Hepatocyte (in vitro differentiated cells): ENCODE data around the gene RNF11. TPM values are rescaled to one million over a fixed set of nuclear protein-coding genes. Genes with fewer than 3 reads are reported as not detected.
A peak's percentile ranks its signal among the peaks of the same experiment; 100 is the strongest.

Experiments
- DNase-seq: peaks from one replicate; pipeline ENCODE4 v3.0.0-alpha.2; 2016; ENCODE audit warnings: low spot score
- H2AFZ ChIP-seq: fragments of 200-600 bp; sonication (generic); 2 replicates; pipeline ENCODE4 v1.6.0; 2016; ENCODE audit warnings: antibody characterized with exemption, mild to moderate bottlenecking
- H3K27ac ChIP-seq: fragments of 200-600 bp; sonication (generic); 2 replicates; pipeline ENCODE4 v1.5.1; 2016; ENCODE audit warnings: mild to moderate bottlenecking
- H3K27me3 ChIP-seq: fragments of 200-600 bp; sonication (generic); 2 replicates; pipeline ENCODE4 v1.6.1; 2016
- H3K36me3 ChIP-seq: fragments of 200-600 bp; sonication (generic); replicated peaks from 2 replicates; pipeline ENCODE4 v1.5.1; 2016; ENCODE audit warnings: low read depth; ENCODE audit not compliant: insufficient read depth
- H3K4me1 ChIP-seq: fragments of 200-600 bp; sonication (generic); 2 replicates; pipeline ENCODE4 v1.5.1; 2016; ENCODE audit warnings: mild to moderate bottlenecking, moderate library complexity; ENCODE audit not compliant: insufficient read depth
- H3K4me2 ChIP-seq: fragments of 200-600 bp; sonication (generic); 2 replicates; pipeline ENCODE4 v1.6.0; 2016
- H3K4me3 ChIP-seq: fragments of 200-600 bp; sonication (generic); 2 replicates; pipeline ENCODE4 v1.5.1; 2016; ENCODE audit warnings: mild to moderate bottlenecking
- H3K79me2 ChIP-seq: fragments of 200-600 bp; sonication (generic); 2 replicates; pipeline ENCODE4 v1.6.0; 2017; ENCODE audit warnings: mild to moderate bottlenecking
- H3K9me2 ChIP-seq: fragments of 200-600 bp; sonication (generic); replicated peaks from 2 replicates; pipeline ENCODE4 v1.6.0; 2017; ENCODE audit warnings: mild to moderate bottlenecking; ENCODE audit not compliant: insufficient read depth
- H3K9me3 ChIP-seq: fragments of 200-600 bp; sonication (generic); 2 replicates; pipeline ENCODE4 v1.5.1; 2016; ENCODE audit warnings: low read depth, mild to moderate bottlenecking
- H4K20me1 ChIP-seq: fragments of 200-600 bp; sonication (generic); 2 replicates; pipeline ENCODE4 v1.6.0; 2016; ENCODE audit warnings: mild to moderate bottlenecking; ENCODE audit not compliant: insufficient read depth, poor library complexity, severe bottlenecking
- CTCF ChIP-seq: fragments of 200-600 bp; sonication (generic); IDR thresholded peaks from 2 replicates; pipeline ENCODE4 v1.5.1; 2016; ENCODE audit warnings: antibody characterized with exemption, mild to moderate bottlenecking; ENCODE audit not compliant: poor library complexity
- EZH2 ChIP-seq: fragments of 200-600 bp; sonication (generic); IDR thresholded peaks from 2 replicates; pipeline ENCODE4 v1.6.1; 2016; ENCODE audit warnings: antibody characterized with exemption, mild to moderate bottlenecking, borderline replicate concordance
- EZH2phosphoT487 ChIP-seq: fragments of 200-600 bp; sonication (generic); IDR thresholded peaks from one replicate; pipeline ENCODE4 v1.6.1; 2018; ENCODE audit warnings: antibody characterized with exemption, mild to moderate bottlenecking, low read depth, moderate library complexity; ENCODE audit not compliant: unreplicated experiment, severe bottlenecking
- WGBS: methylation state at CpG from one replicate; pipeline ENCODE4 v1.1.6; 2016; ENCODE audit warnings: low lambda C conversion rate; ENCODE audit errors: missing lambda C conversion rate; 5-methylcytosine and 5-hydroxymethylcytosine counted together
- polyA plus RNA-seq: library from polyadenylated mRNA; unstranded; fragments of >200 nt; fragmentation: Nextera tagmentation; extraction: Ambion mirVana; gene quantifications from 2 replicates; pipeline ENCODE4 v1.2.1, GENCODE V29; 2016
- total RNA-seq: library from RNA; depleted of rRNA; stranded (reverse); fragments of >200 nt; gene quantifications from 2 replicates; pipeline ENCODE4 v1.2.3, GENCODE V29; 2014

Gene RNF11
- total and polyA plus RNA-seq, 2 experiments from 2014 or later: 55.9 to 99.8 TPM

GRCh38 chr1:51316113-51316845, 80.2 kb downstream of the RNF11 start:
- Histone ChIP-seq H2AFZ (no peak overlapping the region), H3K9me2 (no peaks in the 10 kb centered on the region), H3K4me2 (no peak overlapping the region), H3K4me1 (peaks cover 22% of the 10 kb centered on the region), H3K9me3 (no peaks in the 10 kb centered on the region), H3K27ac (no peak overlapping the region), H3K36me3 (no peaks in the 10 kb centered on the region), H3K79me2 (no peaks in the 10 kb centered on the region), H3K27me3 (no peaks in the 10 kb centered on the region), H4K20me1 (no peaks in the 10 kb centered on the region), H3K4me3 (no peak overlapping the region)
- no peak for DNase-seq
- TF ChIP-seq EZH2phosphoT487 (no peak), CTCF (no peak), EZH2 (no peak)
- WGBS: 91% methylated on average over 9 of the region's 9 CpGs

GRCh38 chr1:51316846-51317120, 80.7 kb downstream of the RNF11 start:
- Histone ChIP-seq H3K4me3 (no peak overlapping the region), H4K20me1 (no peaks in the 10 kb centered on the region), H3K4me2 (no peak overlapping the region), H3K27me3 (no peaks in the 10 kb centered on the region), H3K79me2 (no peaks in the 10 kb centered on the region), H3K27ac (no peak overlapping the region), H3K9me2 (no peaks in the 10 kb centered on the region), H3K4me1 (peaks cover 22% of the 10 kb centered on the region), H2AFZ (no peak overlapping the region), H3K9me3 (no peaks in the 10 kb centered on the region), H3K36me3 (no peaks in the 10 kb centered on the region)
- no peak for TF ChIP-seq EZH2phosphoT487
- WGBS: 72% methylated on average over 4 of the region's 4 CpGs
- no peak for DNase-seq

GRCh38 chr1:51317798-51318197, 81.7 kb downstream of the RNF11 start:
- Histone ChIP-seq H3K4me2 (no peak overlapping the region), H3K36me3 (no peaks in the 10 kb centered on the region), H3K27ac (no peak overlapping the region), H3K79me2 (no peaks in the 10 kb centered on the region), H3K4me1 (peaks cover 22% of the 10 kb centered on the region), H4K20me1 (no peaks in the 10 kb centered on the region), H3K4me3 (no peak overlapping the region), H3K9me3 (no peaks in the 10 kb centered on the region), H3K27me3 (no peaks in the 10 kb centered on the region), H2AFZ (no peak overlapping the region), H3K9me2 (no peaks in the 10 kb centered on the region)
- DNase-seq: no peak
- no peak for TF ChIP-seq CTCF
- TF ChIP-seq EZH2phosphoT487: no peak
- TF ChIP-seq EZH2: no peak
- WGBS: 91% methylated on average over 7 of the region's 7 CpGs

- Histone ChIP-seq H3K9me3 (no peaks in the 10 kb centered on the region), H3K27ac (peak overlapping the region; percentile 80), H4K20me1 (no peaks in the 10 kb centered on the region), H3K4me1 (no peaks in the 10 kb centered on the region), H3K36me3 (no peaks in the 10 kb centered on the region), H3K4me3 (no peak overlapping the region), H3K9me2 (no peaks in the 10 kb centered on the region), H3K27me3 (no peaks in the 10 kb centered on the region), H3K4me2 (no peak overlapping the region), H3K79me2 (no peaks in the 10 kb centered on the region), H2AFZ (no peak overlapping the region)
- DNase-seq: peak; percentile 40
- 80% methylated on average over 11 of the region's 11 CpGs for WGBS
- TF ChIP-seq EZH2phosphoT487 (no peak), CTCF (no peak), EZH2 (no peak)
Observed at GRCh38 chr1:51320967-51321923, 85.2 kb downstream of the RNF11 start.
